ENCODE measurements around the gene PPRC1.
A peak's percentile ranks its signal among the peaks of the same experiment; 100 is the strongest.
"Not testable (repeated sequence)": the region's sequence is repeated elsewhere in the genome, so short reads cannot be mapped to it uniquely, and the experiment has no call there.

Gene PPRC1

GRCh38 chr10:102147561-102147960 is 14.7 kb downstream of the PPRC1 start:
- DNase-seq, result no peak

GRCh38 chr10:102148275-102148674 is 15.4 kb downstream of the PPRC1 start:
- no peak for DNase-seq

- DNase-seq, result no peak
Observed at GRCh38 chr10:102150970-102151773, 18.3 kb downstream of the PPRC1 start.

DNA sequence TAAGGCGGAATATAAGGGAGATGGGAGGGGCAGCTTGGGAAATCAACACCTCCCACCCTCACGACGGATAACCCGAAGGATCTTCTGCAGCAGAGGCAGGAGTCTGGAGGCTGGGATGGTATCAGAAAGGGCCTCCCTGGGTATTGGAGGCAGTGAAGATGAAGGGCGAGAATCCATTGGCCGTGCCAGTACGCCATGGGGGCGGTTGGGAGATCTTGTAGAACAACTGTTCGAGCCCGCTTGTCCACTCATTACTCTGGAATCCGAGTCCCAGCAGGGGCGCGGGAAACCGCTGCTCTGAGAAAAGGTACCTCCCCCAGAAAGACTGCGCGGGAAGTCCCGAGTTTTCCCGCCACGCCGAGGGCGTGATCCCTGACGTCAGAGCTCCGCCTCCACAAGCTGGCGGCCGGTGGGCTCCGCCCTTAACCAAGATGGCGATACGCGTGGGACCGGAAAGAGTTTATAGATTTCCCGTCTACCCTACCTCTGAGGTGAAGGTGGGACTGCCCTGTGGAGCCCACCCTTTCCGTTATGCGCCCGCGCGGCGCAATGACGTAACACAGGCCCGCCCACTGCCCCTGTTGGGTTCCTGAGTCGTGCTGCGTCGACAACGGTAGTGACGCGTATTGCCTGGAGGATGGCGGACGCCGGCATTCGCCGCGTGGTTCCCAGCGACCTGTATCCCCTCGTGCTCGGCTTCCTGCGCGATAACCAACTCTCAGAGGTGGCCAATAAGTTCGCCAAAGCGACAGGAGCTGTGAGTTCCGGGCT is 19.1 kb downstream of the PPRC1 start, which contains the start of gene NOLC1:
Gene NOLC1, plus strand, starts transcription at position 616 of the 771 bp plus-strand sequence. Its CDS starts 22 bp downstream, at position 638.
- peak; percentile 89 for DNase-seq

DNA sequence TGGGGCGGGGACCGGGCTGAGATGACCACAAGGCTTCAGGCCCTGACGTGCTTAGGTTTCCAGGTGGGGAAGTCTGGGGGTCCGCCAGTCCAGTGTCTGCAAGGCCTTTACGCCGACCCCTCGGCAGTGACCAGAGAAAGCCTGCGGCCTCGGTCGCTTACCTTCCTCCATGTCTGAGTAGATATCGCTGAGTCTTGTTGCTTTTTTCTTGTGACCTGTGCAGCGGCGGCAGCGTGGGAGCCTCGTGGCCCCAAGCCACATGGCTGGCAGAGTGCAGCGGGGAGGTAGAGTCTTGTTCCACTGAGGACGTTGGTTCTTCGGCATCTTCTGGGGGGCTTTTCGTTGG is 19.7 kb downstream of the PPRC1 start:
- DNase-seq, result no peak

- DNase-seq, result no peak
Observed at GRCh38 chr10:102153093-102153620, 20.3 kb downstream of the PPRC1 start.

- DNase-seq, result no peak
Observed at GRCh38 chr10:102154466-102155116, 21.8 kb downstream of the PPRC1 start.

DNA sequence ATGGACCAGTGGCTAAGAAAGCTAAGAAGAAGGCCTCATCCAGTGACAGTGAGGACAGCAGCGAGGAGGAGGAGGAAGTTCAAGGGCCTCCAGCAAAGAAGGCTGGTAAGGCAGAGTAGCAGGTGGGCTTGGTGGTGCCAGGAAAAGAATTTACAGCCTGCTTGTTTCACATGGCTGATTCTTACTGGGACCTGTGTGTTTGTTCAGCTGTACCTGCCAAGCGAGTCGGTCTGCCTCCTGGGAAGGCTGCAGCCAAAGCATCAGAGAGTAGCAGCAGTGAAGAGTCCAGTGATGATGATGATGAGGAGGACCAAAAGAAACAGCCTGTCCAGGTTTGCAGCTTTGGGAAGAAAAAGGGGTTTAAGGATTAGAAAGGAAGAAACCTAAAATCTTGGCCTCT is 24.4 kb downstream of the PPRC1 start:
- no peak for DNase-seq

DNA sequence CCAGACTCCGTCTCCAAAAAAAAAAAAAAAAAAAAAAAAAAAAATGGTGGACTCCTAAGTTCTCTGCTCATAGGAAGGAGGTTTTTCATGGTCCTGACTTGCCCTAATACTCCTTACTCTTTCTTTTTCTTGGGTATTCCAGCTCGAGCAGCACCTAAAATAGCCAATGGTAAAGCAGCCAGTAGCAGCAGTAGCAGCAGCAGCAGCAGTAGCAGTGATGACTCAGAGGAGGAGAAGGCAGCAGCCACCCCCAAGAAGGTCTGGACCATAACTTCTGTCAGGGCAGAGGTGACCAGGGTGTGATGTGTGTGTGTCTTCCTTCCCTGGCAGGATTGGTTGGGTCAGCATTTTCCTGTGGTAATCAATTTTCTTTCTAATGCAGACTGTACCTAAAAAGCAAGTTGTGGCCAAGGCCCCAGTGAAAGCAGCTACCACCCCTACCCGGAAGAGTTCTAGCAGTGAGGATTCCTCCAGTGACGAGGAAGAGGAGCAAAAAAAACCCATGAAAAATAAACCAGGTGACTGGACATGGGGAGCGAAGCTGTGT is 26.3 kb downstream of the PPRC1 start:
- no peak for DNase-seq

DNA sequence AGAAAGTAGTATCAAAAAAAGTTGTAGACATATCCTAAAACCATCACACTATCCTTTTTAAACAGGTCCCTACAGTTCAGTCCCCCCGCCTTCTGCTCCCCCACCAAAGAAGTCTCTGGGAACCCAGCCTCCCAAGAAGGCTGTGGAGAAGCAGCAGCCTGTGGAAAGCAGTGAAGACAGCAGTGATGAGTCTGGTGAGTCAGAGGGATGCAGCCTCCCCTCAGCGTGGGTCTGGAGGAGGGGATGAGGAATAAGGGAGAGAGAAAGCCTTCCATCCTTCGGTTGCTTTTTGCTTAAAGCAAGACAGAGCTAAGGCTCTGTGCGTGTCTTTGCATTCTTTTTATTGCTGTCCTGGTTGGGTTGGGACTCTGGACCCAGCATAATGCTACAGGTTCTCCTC is 27.0 kb downstream of the PPRC1 start:
- DNase-seq, result no peak

DNA sequence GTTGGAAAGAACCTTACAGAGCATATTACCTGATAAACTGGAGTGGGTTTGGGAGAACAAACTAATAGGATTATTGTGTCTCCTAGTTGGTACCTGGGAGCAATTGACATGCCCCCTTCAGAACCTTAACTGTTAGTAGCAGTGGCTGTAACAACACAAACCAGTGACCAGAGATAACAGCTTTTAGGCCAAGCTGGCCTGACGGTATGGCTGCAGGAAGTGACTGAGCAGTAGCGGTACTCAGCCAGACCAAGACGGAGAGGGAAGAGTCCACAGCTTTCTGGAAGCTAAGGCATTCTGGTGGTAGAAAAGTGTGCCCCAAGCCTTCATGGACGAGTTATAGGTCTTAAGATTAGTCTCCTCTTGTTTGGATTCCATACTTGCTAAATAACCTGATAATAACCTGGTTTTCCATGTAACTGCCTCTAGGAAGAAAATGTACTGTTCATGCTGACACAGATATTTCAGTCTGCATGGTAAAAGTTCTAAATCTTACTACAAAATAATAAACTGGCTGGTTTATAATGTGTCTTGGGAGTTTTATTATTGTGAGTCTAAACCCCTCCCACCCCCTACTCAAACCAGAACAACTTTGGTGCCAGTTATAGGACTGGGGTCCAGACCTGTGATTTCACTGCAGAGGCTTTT is 30.6 kb downstream of the PPRC1 start:
- no peak for DNase-seq

- no peak for DNase-seq
Observed at GRCh38 chr10:102167861-102168260, 35.0 kb downstream of the PPRC1 start.

DNA sequence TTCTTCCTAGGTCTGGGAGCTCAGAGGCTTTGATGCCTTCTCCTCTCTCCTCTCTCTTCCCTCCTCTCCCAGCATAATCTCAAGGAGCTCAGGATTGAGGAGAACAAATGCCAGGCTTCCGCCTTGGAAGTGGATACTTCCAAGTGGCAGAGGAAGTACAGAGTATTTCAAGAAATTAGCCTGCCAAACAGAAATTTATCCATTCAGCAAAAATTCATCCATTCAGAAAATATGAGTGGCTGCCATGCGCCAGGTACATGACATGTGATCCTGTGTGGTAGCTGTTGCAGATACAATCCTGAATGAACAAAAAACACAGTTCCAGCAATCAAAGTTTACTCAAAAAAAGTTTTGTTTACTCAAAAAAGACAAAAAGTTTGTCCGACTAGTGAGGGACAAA is 37.8 kb downstream of the PPRC1 start:
- DNase-seq, result no peak

GRCh38 chr10:102172288-102172687 is 39.4 kb downstream of the PPRC1 start:
- no peak for DNase-seq

DNA sequence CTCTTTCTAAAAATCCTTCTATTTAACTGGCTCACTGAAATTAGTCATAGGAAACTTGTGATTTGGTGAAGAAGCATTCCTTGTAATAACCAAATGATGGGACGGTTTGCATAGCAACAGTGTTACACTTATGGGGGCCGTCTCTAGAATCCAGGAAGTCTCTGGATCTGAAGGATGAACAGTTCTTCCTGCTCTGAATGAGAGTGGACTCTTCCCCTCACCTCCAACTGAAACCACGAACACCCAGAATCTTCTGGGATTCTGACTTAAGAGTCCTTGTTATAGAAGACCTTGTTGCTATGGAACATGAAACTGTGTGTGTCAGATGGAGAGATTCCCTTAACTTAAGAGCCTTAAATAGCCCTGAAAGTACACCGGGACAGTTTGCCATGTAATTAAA is 42.6 kb downstream of the PPRC1 start:
- no peak for DNase-seq

DNA sequence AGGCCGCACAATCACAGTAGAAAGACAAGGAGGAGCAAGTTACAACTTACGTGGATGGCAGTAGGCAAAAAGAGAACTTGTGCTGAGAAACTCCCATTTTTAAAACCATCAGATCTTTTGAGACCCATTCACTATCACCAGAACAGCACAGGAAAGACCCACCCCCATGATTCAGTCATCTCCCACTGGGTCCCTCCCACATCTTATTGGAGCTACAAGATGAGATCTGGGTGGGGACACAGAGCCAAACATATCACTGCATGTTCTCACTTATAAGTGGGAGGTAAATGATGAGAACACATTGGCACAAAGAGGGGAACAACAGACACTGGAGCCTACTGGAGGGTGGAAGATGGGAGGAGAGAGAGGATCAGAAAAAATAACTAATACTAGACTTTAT is 51.8 kb downstream of the PPRC1 start:
- no peak for DNase-seq

DNA sequence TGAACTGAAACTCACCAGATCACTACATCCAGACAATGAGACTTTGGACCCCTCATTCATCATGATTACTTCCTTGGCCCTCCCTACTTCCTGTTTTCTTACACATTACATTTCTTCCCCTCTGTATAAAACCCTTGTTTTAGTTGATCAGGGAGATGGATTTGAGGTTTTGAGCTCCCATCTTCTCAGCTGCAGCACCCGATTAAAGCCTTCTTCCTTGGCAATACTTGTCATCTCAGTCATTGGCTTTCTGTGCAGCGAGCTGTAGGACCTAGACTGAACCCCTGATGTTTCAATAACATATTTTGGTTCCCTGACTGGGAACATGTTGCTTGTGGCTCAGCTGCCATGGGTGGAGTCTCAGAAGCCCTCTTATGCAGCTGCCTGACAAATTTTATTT is 52.4 kb downstream of the PPRC1 start:
- DNase-seq, result no peak

GRCh38 chr10:102185811-102186527 is 53.1 kb downstream of the PPRC1 start:
- DNase-seq, result no peak

GRCh38 chr10:102188298-102188940 is 55.6 kb downstream of the PPRC1 start:
- DNase-seq, result no peak

GRCh38 chr10:102188941-102189898 is 56.4 kb downstream of the PPRC1 start:
- DNase-seq, result not testable (repeated sequence)

Measured in SIG-M5 (cell line).